ENCODE results near the gene PRDX5.

PRDX5 gene

GRCh38 chr11:64291262-64291751 is 26.6 kb upstream of the PRDX5 start, which contains the start of gene KCNK4 (continued):
- TF ChIP-seq ZNF8 (CRISPR knock-in tag; IDR thresholded peaks at IDR 0.05) (no peak), SNAI2 (CRISPR knock-in tag; IDR thresholded peaks at IDR 0.05) (no peak), CSDC2 (CRISPR knock-in tag; IDR thresholded peaks at IDR 0.05) (no peak), ZFP30 (CRISPR knock-in tag; IDR thresholded peaks at IDR 0.05) (no peak), TCF4 (CRISPR knock-in tag; IDR thresholded peaks at IDR 0.05; ENCODE audit: borderline replicate concordance) (no peak), TOX (CRISPR knock-in tag; IDR thresholded peaks at IDR 0.05; ENCODE audit: borderline replicate concordance) (no peak), ZC3H10 (CRISPR knock-in tag; IDR thresholded peaks at IDR 0.05) (no peak)

- ATAC-seq, result peak; percentile 10; the same call in 2 of the 3 replicates
These were observed 26.0 kb upstream of the PRDX5 start for GRCh38 chr11:64291752-64292459.

GRCh38 chr11:64292460-64293254 is 25.3 kb upstream of the PRDX5 start:
- TF ChIP-seq ISL1 (CRISPR knock-in tag; IDR thresholded peaks at IDR 0.05) (no peak), PATZ1 (CRISPR knock-in tag; IDR thresholded peaks at IDR 0.05; ENCODE audit: borderline replicate concordance) (no peak), OSR1 (CRISPR knock-in tag; IDR thresholded peaks at IDR 0.05) (no peak), TCF4 (CRISPR knock-in tag; IDR thresholded peaks at IDR 0.05; ENCODE audit: borderline replicate concordance) (no peak), ZNF565 (CRISPR knock-in tag; conservative IDR thresholded peaks at IDR 0.05; ENCODE audit: low read depth) (no peak), SNAI2 (CRISPR knock-in tag; IDR thresholded peaks at IDR 0.05) (no peak), CREB5 (CRISPR knock-in tag; IDR thresholded peaks at IDR 0.05; ENCODE audit: low read depth) (no peak), CSRNP3 (CRISPR knock-in tag; IDR thresholded peaks at IDR 0.05) (no peak), ZNF70 (CRISPR knock-in tag; IDR thresholded peaks at IDR 0.05) (no peak)
- ATAC-seq, result no peak

More at GRCh38 chr11:64291752-64292459, 26.0 kb upstream of the PRDX5 start:
- no peak for TF ChIP-seq ESRRG (CRISPR knock-in tag; IDR thresholded peaks at IDR 0.05)
- TF ChIP-seq ARNTL (CRISPR knock-in tag; IDR thresholded peaks at IDR 0.05; ENCODE audit: borderline replicate concordance, low read depth), result no peak
- no peak for TF ChIP-seq ZFP3 (CRISPR knock-in tag; IDR thresholded peaks at IDR 0.05)
- TF ChIP-seq CREB5 (CRISPR knock-in tag; IDR thresholded peaks at IDR 0.05; ENCODE audit: low read depth), result no peak
- no peak for TF ChIP-seq GLIS3 (CRISPR knock-in tag; IDR thresholded peaks at IDR 0.05)
- TF ChIP-seq TCF4 (CRISPR knock-in tag; IDR thresholded peaks at IDR 0.05; ENCODE audit: borderline replicate concordance), result no peak
- TF ChIP-seq ZFP30 (CRISPR knock-in tag; IDR thresholded peaks at IDR 0.05), result no peak
- no peak for TF ChIP-seq ZNF70 (CRISPR knock-in tag; IDR thresholded peaks at IDR 0.05)
- no peak for TF ChIP-seq ZNF8 (CRISPR knock-in tag; IDR thresholded peaks at IDR 0.05)
- TF ChIP-seq BACH2 (CRISPR knock-in tag; IDR thresholded peaks at IDR 0.05; ENCODE audit: borderline replicate concordance), result no peak

- no peak for ATAC-seq
- TF ChIP-seq GLIS3 (CRISPR knock-in tag; IDR thresholded peaks at IDR 0.05) (no peak), ZFP30 (CRISPR knock-in tag; IDR thresholded peaks at IDR 0.05) (no peak), OSR1 (CRISPR knock-in tag; IDR thresholded peaks at IDR 0.05) (no peak), ISL1 (CRISPR knock-in tag; IDR thresholded peaks at IDR 0.05) (no peak), RARB (CRISPR knock-in tag; IDR thresholded peaks at IDR 0.05) (no peak), CSRNP3 (CRISPR knock-in tag; IDR thresholded peaks at IDR 0.05) (no peak), ZNF565 (CRISPR knock-in tag; conservative IDR thresholded peaks at IDR 0.05; ENCODE audit: low read depth) (no peak), TCF4 (CRISPR knock-in tag; IDR thresholded peaks at IDR 0.05; ENCODE audit: borderline replicate concordance) (no peak), ZNF8 (CRISPR knock-in tag; IDR thresholded peaks at IDR 0.05) (no peak), SNAI2 (CRISPR knock-in tag; IDR thresholded peaks at IDR 0.05) (no peak), ARNTL (CRISPR knock-in tag; IDR thresholded peaks at IDR 0.05; ENCODE audit: borderline replicate concordance, low read depth) (no peak), POU6F1 (CRISPR knock-in tag; IDR thresholded peaks at IDR 0.05; ENCODE audit: borderline replicate concordance, low read depth) (no peak), ESRRG (CRISPR knock-in tag; IDR thresholded peaks at IDR 0.05) (no peak), PPARA (CRISPR knock-in tag; IDR thresholded peaks at IDR 0.05; ENCODE audit: borderline replicate concordance) (no peak), ZNF70 (CRISPR knock-in tag; IDR thresholded peaks at IDR 0.05) (no peak), CSDC2 (CRISPR knock-in tag; IDR thresholded peaks at IDR 0.05) (no peak), CREB5 (CRISPR knock-in tag; IDR thresholded peaks at IDR 0.05; ENCODE audit: low read depth) (no peak)
These were observed 23.1 kb upstream of the PRDX5 start for GRCh38 chr11:64294774-64295173.

All from SK-N-SH treated with all-trans-retinoic acid at 6 μM for 48 hours (cell line).